Skeletal muscle tissue (tissue), 4 donors: ENCODE data around the gene LRRFIP1. TPM values are rescaled to one million over a fixed set of nuclear protein-coding genes. Genes with fewer than 3 reads are reported as not detected.
"Not testable (repeated sequence)": the region's sequence is repeated elsewhere in the genome, so short reads cannot be mapped to it uniquely, and the experiment has no call there.

Experiments used
- H3K27ac ChIP-seq: one replicate; pipeline ENCODE4 v1.7.0; 2013; ENCODE audit warnings: mild to moderate bottlenecking, low read depth, low read length, inconsistent platforms
- H3K27me3 ChIP-seq, 3 donors: one replicate each; pipeline ENCODE4 v1.7.0; 2013; ENCODE audit warnings: low read length in 3 of 3; ENCODE audit not compliant: control insufficient read depth in 3 of 3, insufficient read depth in 3 of 3
- H3K36me3 ChIP-seq, 3 donors: one replicate each; pipeline ENCODE4 v1.7.0; 2013; ENCODE audit warnings: low read length in 3 of 3; ENCODE audit not compliant: control insufficient read depth in 3 of 3, insufficient read depth in 3 of 3
- H3K4me1 ChIP-seq, 3 donors: one replicate each; pipeline ENCODE4 v1.7.0; 2013; ENCODE audit warnings: low read length in 3 of 3, mild to moderate bottlenecking in 3 of 3; ENCODE audit not compliant: control insufficient read depth in 3 of 3, insufficient read depth in 3 of 3
- H3K4me3 ChIP-seq, 3 donors: one replicate each; pipeline ENCODE4 v1.7.0; 2013; ENCODE audit warnings: low read length in 3 of 3
- H3K9ac ChIP-seq, 3 donors: one replicate each; pipeline ENCODE4 v1.7.0; 2013; ENCODE audit warnings: low read length in 3 of 3, mild to moderate bottlenecking in 3 of 3, moderate library complexity in 2 of 3, low read depth in 1 of 3
- H3K9me3 ChIP-seq, 3 donors: one replicate each; pipeline ENCODE4 v1.7.0; 2013; ENCODE audit warnings: low read length in 3 of 3; ENCODE audit not compliant: control insufficient read depth in 3 of 3
- total RNA-seq: library from RNA; depleted of rRNA; stranded (reverse); fragments of >200 nt; gene quantifications from one replicate; pipeline ENCODE4 v1.2.3, GENCODE V29; 2014
- donor health status: Osteomylitis.

LRRFIP1 gene
- total RNA-seq, 1 donor from 2014 or later = 65.8 TPM

DNA sequence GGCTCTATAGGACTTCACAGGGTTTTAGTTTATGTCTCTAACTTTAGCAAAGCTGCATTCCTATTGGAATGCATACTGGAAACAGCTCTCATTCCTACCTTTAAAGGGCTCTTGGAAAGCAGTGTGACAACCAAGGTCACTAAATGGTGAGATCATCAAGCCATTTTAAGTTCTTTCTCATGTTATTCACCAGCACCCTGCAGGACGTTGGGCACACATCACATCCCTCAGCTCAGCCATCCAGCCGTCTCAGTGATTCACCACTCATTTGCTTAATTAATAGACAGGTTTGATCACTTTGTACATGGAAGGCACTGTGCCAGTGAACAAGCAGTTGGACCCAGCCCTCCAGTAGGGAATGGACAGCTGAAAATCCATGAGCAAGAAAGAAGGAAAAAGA, 139.0 kb downstream of the LRRFIP1 start:
- H3K9ac ChIP-seq = no peak overlapping the region
- no peak overlapping the region for H3K27ac ChIP-seq
- peaks cover 3 to 11% (median 7%) of the 10 kb centered on the region in 3 donors for H3K4me1 ChIP-seq
- no peaks in the 10 kb centered on the region for H3K9me3 ChIP-seq
- peaks cover 21 to 55% (median 41%) of the 10 kb centered on the region in 3 donors for H3K36me3 ChIP-seq
- H3K4me3 ChIP-seq = no peak overlapping the region
- H3K27me3 ChIP-seq = no peaks in the 10 kb centered on the region

DNA sequence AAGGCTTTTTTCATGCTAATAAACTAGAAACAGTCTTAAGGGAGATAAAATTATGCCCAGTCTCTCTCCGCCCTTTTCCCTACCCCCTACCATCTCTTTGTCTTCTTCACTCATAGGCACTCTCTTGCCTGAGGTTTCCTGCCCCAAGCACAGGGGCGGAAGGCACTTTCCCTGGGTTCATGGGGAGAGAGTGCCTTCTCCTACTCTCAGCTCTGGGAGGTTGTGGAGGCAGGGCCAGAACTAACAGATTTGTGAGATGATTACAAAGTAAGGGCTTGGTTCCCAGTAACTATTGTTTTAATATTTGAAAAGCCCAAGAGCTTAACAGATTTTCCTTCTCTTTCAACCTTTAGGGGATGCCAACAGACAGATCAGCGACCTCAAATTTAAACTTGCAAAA, 145.1 kb downstream of the LRRFIP1 start:
- Histone ChIP-seq H3K27ac (no peak overlapping the region), H3K9me3 (no peaks in the 10 kb centered on the region), H3K36me3 (peaks cover 29 to 59% (median 58%) of the 10 kb centered on the region in 3 donors)

DNA sequence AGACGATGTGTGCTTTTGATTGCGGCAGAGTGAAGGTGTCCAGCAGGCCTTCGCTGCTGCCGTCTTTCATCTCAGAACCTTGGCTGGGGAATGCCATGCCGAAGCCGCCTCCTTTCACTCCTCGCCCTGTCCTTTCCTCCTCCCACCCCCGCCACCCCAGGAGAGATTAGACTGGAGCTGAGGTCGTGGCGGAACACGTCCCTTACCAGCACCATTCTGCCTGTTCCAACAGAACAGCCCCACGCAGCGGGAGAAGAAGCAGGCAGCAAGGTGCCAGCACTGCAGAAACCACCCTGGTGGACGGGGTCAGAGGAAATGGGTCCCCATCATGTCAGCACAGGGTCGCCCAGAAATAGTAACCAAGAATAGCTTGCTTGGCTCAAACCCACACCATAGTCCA, 146.4 kb downstream of the LRRFIP1 start:
- Histone ChIP-seq H3K27me3 (no peaks in the 10 kb centered on the region), H3K4me1 (no peaks in the 10 kb centered on the region), H3K4me3 (no peak overlapping the region), H3K9me3 (no peaks in the 10 kb centered on the region), H3K36me3 (peaks cover 35 to 68% (median 65%) of the 10 kb centered on the region in 3 donors), H3K9ac (no peak overlapping the region), H3K27ac (no peak overlapping the region)

More for the DNA sequence above, 145.1 kb downstream of the LRRFIP1 start:
- H3K27me3 ChIP-seq = no peaks in the 10 kb centered on the region
- H3K4me1 ChIP-seq = no peaks in the 10 kb centered on the region
- no peak overlapping the region for H3K9ac ChIP-seq
- no peak overlapping the region for H3K4me3 ChIP-seq

DNA sequence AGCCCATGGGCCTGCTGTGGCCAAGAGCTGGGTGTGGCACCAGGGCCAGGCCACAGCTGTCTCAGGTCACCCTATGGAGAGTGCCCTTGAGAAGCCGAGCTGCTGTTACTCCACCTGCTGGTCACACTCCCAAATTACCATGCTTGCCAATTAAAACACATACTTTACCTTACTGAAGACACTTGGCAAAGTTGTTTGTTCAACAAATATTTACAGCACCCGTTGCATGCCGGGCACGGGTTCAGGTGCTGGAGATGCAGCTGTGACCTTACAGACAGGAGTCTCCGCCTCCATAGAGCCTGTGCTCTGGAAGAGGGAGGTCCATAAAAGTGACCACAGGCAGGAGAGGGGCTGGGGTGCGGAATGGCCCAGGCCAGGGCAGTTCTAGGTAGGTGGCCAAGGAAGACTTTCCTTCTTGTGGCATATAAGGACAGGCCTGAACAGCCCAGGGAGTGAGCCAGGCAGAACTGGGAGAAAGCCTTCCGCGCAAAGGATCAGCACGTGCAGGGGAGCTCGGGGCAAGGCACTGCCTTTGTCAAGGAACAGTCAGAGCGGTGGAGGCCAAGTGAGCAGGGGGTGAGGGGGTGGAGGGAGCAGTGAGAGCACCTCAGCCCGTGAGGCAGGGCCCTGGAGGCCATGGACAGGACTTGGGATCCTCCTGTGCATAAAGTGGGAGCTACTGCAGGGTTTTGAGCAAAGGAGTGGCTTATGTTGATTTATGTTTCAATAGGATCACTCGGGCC, 147.6 kb downstream of the LRRFIP1 start:
- Histone ChIP-seq H3K9ac (no peak overlapping the region), H3K4me1 (no peaks in the 10 kb centered on the region), H3K9me3 (no peaks in the 10 kb centered on the region), H3K27ac (no peak overlapping the region), H3K36me3 (peaks cover 35 to 69% (median 68%) of the 10 kb centered on the region in 3 donors), H3K27me3 (no peaks in the 10 kb centered on the region), H3K4me3 (no peak overlapping the region)

DNA sequence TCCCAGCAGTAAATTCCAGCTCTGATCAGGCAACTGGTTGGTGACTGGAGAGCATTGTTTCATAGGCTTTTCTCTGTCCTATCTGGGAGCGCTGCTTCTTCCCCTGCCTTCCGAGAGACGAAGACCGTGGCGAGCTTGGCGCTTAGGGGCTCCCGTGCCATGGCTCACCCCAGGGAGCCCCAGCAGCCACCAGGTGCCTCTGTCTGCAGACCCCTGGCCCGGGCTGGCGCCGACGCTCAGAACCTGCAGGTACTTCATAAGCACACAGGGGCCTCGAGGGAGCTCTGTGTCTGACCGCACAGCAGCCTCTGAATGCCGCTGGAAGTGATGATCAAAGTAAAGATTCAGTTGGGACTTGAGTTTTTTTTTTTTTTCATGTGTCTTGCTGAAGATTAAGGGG, 152.1 kb downstream of the LRRFIP1 start:
- peaks cover 0 to 6% (median 3%) of the 10 kb centered on the region in 3 donors for H3K4me1 ChIP-seq
- H3K36me3 ChIP-seq = peaks cover 45 to 66% (median 53%) of the 10 kb centered on the region in 3 donors
- no peak overlapping the region for H3K4me3 ChIP-seq
- H3K9me3 ChIP-seq = no peaks in the 10 kb centered on the region
- no peaks in the 10 kb centered on the region for H3K27me3 ChIP-seq
- no peak overlapping the region for H3K27ac ChIP-seq
- no peak overlapping the region for H3K9ac ChIP-seq

DNA sequence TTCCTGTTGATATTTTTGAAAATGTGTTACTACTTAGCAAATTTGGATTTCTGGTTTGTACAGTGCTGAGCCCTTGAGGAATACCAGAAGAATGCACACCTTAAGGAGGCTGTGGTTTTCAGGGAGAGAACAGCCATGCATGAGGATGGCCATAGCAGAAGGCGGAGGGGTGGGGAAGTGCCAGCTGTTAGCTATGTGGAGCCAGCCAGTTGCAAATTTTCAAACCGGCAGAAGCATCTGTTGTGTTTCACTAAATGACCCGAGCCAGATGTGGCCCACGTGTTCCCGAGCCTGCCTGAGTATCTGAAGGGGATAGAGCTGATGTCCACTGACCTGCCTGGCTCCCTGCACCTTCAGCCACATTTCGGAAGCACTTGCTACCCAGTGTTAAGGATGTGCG, 154.8 kb downstream of the LRRFIP1 start:
- H3K4me1 ChIP-seq = peaks cover 0 to 6% (median 3%) of the 10 kb centered on the region in 3 donors
- H3K27me3 ChIP-seq = no peaks in the 10 kb centered on the region
- H3K27ac ChIP-seq = no peak overlapping the region
- H3K9me3 ChIP-seq = peaks cover 0 to 4% (median 3%) of the 10 kb centered on the region in 3 donors
- no peak overlapping the region for H3K4me3 ChIP-seq
- H3K36me3 ChIP-seq = peaks cover 35 to 50% (median 38%) of the 10 kb centered on the region in 3 donors
- no peak overlapping the region for H3K9ac ChIP-seq

DNA sequence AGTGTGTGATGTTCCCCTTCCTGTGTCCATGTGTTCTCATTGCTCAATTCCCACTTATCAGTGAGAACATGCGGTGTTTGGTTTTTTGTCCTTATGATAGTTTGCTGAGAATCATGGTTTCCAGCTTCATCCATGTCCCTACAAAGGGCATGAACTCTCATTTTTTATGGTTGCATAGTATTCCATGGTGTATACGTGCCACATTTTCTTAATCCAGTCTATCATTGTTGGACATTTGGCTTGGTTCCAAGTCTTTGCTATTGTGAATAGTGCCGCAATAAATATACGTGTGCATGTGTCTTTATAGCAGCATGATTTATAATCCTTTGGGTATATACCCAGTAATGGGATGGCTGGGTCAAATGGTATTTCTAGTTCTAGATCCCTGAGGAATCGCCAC, 156.3 kb downstream of the LRRFIP1 start:
- H3K4me1 ChIP-seq, H3K9me3 ChIP-seq, H3K27me3 ChIP-seq, H3K9ac ChIP-seq, H3K4me3 ChIP-seq, H3K27ac ChIP-seq: not testable (repeated sequence)
- peaks cover 29 to 38% (median 29%) of the 10 kb centered on the region in 3 donors for H3K36me3 ChIP-seq

DNA sequence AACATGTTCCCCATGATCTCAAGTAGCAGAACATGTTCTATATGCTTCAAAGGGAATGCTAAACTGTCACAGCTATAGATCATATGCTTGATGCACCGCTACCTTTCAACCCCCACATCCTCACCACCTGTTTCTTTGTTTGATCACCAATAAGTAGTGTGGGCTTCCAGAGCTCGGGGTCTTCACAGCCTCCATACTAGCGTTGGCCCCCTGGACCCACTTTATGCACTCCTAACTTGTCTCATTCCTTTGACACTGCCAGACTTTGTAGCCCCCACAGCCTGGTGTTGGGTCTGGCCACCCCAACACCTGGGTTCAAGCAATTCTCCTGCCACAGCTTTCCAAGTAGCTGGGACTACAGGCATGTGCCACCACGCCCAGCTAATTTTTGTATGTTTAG, 159.5 kb downstream of the LRRFIP1 start:
- Histone ChIP-seq H3K4me3 (no peak overlapping the region), H3K27ac (no peak overlapping the region), H3K36me3 (peaks cover 3 to 8% (median 4%) of the 10 kb centered on the region in 3 donors), H3K9me3 (peaks cover 0 to 4% (median 3%) of the 10 kb centered on the region in 3 donors), H3K27me3 (no peaks in the 10 kb centered on the region), H3K4me1 (peaks cover 0 to 6% (median 3%) of the 10 kb centered on the region in 3 donors), H3K9ac (no peak overlapping the region)

DNA sequence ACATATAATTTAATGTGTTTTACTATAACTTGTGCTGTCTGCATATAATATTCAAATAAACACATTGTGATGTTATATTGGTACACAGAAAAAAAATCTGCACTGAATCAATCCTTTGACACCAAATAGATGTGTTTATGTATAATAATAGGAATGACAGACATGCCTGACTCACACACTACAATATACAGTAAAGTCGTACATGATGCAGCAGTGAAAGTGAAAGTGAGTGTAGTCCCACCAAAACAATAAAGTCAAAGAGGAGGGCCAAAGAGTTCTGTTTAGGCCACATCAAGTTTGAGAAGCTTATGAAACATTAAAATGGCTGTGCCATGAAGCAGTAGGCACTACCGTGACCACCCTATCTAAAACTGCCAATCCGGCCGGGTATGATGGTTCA, 163.0 kb downstream of the LRRFIP1 start:
- no peak overlapping the region for H3K9ac ChIP-seq
- H3K27ac ChIP-seq = no peak overlapping the region
- no peak overlapping the region for H3K4me3 ChIP-seq
- no peaks in the 10 kb centered on the region for H3K4me1 ChIP-seq
- H3K36me3 ChIP-seq = peaks cover 0 to 2% (median 0%) of the 10 kb centered on the region in 3 donors
- peaks cover 0 to 4% (median 3%) of the 10 kb centered on the region in 3 donors for H3K9me3 ChIP-seq
- no peaks in the 10 kb centered on the region for H3K27me3 ChIP-seq

DNA sequence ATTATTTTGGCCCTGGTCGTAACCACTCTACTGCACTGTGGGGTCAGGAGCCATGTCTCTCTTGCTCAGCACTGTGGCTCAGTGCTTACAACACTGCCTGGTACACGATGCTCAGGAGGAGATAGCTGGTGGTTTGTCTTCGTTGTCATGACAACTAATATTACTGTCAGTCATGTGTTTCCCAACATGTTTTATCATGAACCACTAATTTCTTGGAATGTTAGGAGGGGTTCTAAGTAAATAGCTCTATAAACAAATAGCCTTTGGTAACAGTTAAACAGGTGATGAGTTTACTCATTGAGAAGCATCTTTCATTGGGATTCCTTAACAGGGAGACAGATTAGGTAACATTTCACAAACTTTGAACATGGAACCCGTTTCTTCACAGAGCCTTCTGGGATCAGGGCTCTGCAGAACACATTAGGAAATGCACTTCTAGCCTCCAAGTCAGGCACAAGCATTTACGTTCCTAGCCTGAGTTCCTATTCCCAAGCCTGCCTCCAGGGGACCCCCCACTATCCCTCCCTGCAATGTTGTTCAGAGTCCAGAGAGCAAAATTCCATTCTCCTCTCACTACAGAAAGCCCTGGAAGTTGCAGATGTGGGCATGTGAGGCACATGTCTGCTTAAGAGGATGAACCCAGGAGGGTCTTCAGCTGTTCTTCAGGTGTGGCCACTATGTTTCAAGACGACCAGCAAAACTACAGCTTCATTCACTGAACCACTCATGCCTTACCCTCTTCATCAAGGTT, 164.8 kb downstream of the LRRFIP1 start:
- no peak overlapping the region for H3K27ac ChIP-seq
- H3K36me3 ChIP-seq = no peaks in the 10 kb centered on the region
- H3K9ac ChIP-seq = no peak overlapping the region
- H3K27me3 ChIP-seq = no peaks in the 10 kb centered on the region
- no peaks in the 10 kb centered on the region for H3K4me1 ChIP-seq
- no peaks in the 10 kb centered on the region for H3K9me3 ChIP-seq
- H3K4me3 ChIP-seq = no peak overlapping the region
